Tracheal epithelial cell (primary cell): ENCODE measurements around the gene MGARP. TPM values are rescaled to one million over a fixed set of nuclear protein-coding genes. Genes with fewer than 3 reads are reported as not detected.

Source experiments
- total RNA-seq: library from RNA; depleted of rRNA; stranded (reverse); fragments of >200 nt; gene quantifications from 2 replicates; pipeline ENCODE4 v1.2.1, GENCODE V29; 2014

The MGARP gene
- total RNA-seq, result 0.48 TPM in 1 of 2 replicates, not detected in the other

GRCh38 chr4:139279760-139280620 is at the start of gene MGARP:
TSS of gene MGARP (minus strand) at chr4:139280225. CDS start at chr4:139280158, 67 bp downstream.

GRCh38 chr4:139301821-139302611 is 22.0 kb upstream of the MGARP start, which contains the start of gene NDUFC1:
TSS of gene NDUFC1 (minus strand) at chr4:139302477. CDS start at chr4:139295798, 6,679 bp downstream.

GRCh38 chr4:139301113-139301820 is 21.2 kb upstream of the MGARP start, which contains the start of gene NAA15:
TSS of gene NAA15 (plus strand) at chr4:139301505. CDS start at chr4:139301778, 273 bp downstream.

Other genes with a start within 250 kb of the MGARP start
- 21.7 and 29.6 TPM in 2 replicates for gene ELF2, start 103.0 kb downstream of the MGARP start, total RNA-seq
- 28.2 and 38.6 TPM in 2 replicates for gene NAA15, start 21.3 kb upstream of the MGARP start, total RNA-seq
- 32.8 and 35.2 TPM in 2 replicates for gene NDUFC1, start 22.3 kb upstream of the MGARP start, total RNA-seq
- 8.7 and 10.4 TPM in 2 replicates for gene RAB33B, start 173.9 kb upstream of the MGARP start, total RNA-seq